GM18505 (cell line): ENCODE results near the gene YPEL3.

Source experiments
- ATAC-seq: cut with Tn5 transposase; IDR thresholded peaks from one replicate; pipeline ENCODE4 v1.9.1; 2021; ENCODE audit not compliant: unreplicated experiment
- POLR2A ChIP-seq: IDR thresholded peaks from 4 replicates; pipeline ENCODE4 v1.6.1; 2011; ENCODE audit warnings: borderline replicate concordance; ENCODE audit not compliant: insufficient read depth, insufficient read length; ENCODE audit errors: extremely low read depth

YPEL3 gene

DNA sequence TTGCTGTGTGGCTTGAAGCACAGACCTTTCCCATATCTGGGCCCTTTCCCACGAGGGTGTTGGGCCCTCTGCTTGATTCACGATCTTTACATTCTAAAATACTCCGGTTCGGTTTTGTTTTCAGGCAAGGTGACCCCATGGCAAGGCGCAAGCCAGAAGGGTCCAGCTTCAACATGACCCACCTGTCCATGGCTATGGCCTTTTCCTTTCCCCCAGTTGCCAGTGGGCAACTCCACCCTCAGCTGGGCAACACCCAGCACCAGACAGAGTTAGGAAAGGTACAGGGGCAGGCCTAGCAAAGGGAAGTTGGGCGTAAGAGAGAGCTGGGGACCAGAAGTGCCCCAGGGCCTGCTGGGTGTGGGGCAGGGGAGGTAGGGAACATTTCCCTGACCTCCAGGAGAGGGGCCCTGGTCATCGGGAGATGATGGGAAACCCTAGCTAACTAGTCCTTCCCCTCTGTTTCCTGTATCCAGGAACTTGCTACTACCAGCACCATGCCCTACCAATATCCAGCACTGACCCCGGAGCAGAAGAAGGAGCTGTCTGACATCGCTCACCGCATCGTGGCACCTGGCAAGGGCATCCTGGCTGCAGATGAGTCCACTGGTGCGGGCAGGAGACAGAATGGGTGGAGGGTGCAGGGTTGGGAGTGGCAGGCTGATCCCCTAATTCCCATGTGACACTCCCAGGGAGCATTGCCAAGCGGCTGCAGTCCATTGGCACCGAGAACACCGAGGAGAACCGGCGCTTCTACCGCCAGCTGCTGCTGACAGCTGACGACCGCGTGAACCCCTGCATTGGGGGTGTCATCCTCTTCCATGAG is 29.0 kb downstream of the YPEL3 start:
- no peak for TF ChIP-seq POLR2A
- ATAC-seq = no peak

DNA sequence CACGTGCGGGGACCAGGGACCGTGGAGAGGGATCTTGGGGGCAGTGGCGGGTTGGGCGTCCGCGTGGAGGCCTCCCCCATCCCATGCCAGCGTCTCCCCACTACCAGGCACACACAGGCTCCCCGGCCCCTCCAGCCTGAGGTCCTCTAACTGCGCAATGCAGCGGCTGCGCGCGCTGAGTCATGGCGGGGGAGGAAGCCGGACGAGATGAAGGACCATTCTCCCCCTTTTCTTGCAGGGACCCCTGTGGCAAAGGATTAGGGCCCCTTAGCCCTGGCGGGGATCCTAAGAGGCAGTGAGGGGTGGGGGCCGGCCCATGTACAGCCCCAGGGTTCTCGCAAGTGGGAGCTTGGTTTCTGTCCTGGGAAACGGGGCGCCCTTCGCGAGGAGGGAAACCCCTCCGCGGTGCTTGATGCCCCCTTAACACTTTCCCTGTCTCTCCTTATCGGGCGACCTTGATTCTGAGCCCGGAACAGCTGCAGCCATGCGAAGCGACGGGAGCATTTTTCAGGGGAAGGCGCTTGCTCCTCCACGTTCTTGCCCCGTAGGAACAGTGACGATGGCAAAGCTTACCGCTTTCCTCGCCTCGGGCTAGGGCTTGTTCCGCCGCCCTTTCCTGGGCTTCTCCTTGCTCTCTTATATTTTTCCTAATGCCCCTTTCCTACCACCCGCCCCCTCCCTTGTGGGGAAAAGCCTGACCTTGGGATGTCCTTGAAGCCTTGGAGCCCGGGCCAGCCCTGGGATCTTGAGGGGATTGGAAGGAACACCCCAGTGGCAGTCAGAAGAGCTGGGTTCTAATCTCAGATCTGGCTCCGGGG is 29.9 kb downstream of the YPEL3 start:
- ATAC-seq = peak; percentile 0
- no peak for TF ChIP-seq POLR2A

DNA sequence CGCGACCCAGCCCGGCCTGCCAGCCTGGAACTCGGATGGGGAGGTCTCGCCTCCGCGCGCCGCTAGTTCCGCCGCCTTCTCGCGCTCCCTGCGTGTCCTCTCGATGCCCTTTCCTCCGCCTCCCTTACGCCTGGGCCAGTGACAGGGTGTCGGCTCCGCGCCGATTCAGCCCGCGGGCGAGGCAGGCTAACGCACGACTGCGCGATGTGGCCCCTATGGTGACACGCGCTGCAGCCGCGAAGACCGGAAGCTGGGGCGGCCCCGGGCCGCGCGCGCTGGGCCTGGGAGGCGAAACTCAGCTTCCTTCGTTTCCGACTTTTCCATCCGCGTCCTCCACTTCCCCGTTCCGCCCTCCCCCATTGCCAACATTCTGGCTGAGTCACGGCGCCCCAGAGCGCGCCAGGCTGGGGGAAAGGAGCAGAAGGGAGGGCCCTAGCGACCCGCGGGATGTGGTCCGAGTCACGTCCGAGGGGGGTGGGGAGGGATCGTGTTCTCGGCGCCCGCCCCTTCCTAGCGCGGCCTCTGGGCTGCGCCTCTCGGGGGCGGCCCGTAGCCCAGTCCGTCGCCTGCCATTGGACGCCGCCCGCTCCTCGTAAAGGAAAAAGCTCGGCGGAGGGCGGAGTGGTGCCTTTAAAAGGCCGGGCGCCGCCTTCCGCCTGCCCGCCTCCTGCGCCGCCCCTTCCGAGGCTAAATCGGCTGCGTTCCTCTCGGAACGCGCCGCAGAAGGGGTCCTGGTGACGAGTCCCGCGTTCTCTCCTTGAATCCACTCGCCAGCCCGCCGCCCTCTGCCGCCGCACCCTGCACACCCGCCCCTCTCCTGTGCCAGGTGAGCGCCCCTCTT is 30.7 kb downstream of the YPEL3 start, which contains the start of gene ALDOA:
Gene ALDOA (plus strand): TSS at position 659 of the 841 bp plus-strand sequence. CDS start 1,138 bp downstream, outside the sequence.
- peak; percentile 74 for ATAC-seq

DNA sequence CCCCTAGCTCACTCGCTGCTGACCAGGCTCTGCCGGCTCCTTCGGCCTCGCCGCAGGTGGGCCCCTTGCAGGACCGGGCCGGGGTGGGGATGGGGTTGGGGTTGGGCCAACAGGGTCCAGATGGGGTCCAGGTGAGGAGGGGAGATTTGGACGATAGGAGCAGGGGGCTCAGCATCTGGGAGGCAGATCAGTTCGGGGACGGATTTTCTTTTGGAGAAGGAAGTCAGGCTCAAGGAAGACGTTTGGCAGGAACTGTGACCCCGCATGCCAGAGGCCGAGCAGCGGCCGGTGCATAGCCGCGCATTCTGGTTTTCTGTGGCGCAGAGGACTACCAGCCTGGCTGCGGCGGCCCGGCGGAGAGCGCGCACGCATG is 31.3 kb downstream of the YPEL3 start:
- ATAC-seq = no peak
- no peak for TF ChIP-seq POLR2A

More for the DNA sequence above, 30.7 kb downstream of the YPEL3 start, which contains the start of gene ALDOA:
- TF ChIP-seq POLR2A = peak; percentile 94

DNA sequence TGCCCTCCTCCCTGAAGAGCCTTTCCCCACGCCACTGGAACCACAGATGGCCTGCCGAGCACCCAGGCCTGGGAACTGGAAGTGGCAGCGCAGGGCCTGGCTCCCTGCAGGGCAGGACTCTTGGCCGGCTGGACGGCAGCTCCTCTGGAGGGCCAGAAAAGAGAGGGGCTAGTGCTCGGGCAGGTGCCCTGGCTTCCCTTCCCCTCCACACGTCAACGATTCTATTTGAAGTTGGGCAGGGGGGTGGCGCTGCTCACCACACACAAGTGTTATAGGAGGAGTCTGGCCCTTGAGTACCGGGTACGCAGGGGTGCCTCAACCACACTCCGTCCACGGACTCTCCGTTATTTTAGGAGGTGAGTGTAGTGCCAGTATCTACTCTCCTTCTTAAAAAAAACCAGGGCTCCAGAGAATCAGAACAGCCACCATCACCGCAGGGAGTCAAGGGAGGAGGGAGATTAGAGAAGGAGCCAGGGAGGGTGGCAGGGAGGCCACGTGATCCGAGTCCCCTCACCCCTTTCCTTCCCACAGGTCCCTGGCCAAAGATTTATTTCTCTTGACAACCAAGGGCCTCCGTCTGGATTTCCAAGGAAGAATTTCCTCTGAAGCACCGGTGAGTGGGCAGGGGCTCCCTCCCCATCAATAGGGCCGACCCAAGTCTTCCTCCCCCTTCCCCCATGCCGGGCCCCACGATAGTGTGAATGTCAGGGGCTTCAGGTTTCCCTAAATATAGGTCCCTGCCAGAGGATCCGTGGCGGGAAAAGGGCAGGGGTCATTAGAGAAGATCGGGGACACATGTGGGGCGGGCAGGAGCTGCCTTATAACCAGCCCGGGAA is 31.9 kb downstream of the YPEL3 start:
- no peak for ATAC-seq
- TF ChIP-seq POLR2A = peak; percentile 73

DNA sequence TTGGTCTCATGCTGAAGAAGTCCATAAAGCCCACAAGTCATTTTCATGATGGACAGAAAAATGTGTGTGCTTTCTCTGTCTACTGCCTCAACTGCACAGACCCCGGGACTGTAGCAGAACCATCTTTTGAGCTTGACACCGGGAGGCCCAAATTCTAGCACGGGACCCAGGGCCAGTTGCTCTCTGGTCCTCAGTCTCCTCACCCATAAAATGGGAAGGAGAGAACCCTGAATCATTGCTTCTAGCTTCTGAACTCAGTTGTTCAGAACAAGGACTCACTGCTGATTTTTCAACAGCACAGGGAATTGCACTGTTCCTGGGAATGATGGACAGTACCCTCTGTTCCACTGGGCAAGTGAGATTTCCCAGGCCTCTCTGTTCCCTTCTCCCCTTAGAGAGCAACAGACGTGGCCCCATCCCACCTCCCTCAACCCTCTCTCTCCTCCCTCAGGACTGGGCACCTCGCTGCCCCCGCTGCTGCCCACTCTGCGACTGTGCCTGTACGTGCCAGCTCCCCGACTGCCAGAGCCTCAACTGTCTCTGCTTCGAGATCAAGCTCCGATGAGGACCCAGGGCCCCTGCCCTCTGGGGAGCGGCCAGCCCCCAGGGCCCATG is 32.6 kb downstream of the YPEL3 start:
- ATAC-seq = no peak
- no peak for TF ChIP-seq POLR2A

DNA sequence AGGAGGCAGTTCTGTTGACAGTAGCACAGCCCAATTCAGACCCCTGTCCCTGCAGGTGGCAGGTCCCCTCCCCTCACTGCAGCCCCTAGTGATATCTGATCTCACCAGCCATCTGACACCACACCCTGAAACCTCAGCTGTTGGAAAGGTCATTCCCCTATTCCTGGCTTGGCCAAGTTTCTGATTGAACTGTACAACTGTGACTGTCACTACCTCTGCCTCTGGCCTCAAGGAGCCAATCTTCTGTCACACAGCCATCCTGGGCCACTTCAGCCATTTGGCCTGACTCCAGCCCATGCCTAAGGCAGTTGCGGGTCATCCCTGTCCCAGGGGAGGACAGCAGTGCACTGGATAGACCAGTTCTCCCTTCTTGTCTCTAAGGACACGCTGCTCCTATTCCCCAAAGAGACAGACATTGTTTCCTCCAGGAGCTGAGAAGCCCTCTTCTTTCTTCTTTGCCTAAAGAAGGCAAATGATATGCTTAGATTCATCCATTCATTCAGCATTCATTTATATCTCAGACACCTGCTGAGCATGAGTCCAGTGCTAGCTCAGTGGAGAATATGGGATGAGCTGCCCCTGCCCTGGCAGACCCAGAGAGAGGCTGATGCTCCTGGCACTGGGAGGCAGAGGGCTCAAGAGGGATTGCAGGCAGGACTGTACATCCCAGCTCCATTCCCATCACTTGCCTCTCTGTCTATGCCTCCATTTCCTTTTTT is 35.0 kb downstream of the YPEL3 start:
- no peak for TF ChIP-seq POLR2A
- no peak for ATAC-seq

DNA sequence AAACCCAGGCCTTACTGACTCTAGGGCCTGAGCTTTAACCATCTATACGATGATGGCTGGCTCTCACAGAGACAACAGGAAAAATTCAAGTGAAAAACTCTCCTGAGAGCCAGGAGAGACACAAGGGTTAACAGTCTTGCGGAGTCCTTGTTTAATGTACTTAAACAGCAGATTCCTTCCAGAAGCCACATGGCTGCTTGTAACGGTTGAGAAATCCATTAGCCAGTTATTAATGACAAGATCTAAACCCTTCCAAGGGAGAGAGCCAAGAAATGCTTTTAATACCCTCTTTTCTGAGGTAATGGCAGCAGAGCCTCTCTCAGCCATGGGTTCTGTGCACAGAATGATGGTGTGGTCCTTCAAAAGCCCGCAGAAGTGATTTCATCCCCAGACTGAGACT is 35.7 kb downstream of the YPEL3 start:
- no peak for TF ChIP-seq POLR2A
- no peak for ATAC-seq

DNA sequence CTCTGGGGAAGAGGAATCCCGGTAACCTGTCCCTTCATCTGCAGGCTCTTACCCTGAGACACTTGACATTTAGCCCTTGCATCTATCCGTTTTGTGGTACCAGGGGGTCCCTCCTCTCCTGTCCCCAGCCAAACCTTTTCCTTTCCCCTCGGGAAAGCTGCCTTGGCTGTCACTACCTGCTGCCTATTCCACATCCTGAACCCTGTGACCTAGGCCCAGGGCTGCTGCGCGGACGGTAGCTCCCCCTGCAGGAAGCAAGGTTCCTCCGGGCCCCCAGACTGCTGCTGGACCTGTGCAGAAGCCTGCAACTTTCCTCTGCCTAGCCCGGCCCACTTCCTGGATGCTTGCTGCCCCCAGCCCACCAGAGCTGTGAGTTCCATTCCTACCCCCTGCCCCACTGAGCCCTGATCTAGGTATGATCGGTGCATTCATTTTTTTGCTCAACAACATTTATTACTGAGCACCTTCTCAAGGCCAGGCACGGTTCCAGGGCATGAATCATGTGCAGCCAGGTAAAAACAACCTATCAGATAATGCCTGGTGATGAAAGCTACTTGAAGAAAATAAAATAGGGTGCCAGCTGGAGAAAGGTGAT is 41.0 kb downstream of the YPEL3 start:
- no peak for TF ChIP-seq POLR2A
- ATAC-seq = no peak

DNA sequence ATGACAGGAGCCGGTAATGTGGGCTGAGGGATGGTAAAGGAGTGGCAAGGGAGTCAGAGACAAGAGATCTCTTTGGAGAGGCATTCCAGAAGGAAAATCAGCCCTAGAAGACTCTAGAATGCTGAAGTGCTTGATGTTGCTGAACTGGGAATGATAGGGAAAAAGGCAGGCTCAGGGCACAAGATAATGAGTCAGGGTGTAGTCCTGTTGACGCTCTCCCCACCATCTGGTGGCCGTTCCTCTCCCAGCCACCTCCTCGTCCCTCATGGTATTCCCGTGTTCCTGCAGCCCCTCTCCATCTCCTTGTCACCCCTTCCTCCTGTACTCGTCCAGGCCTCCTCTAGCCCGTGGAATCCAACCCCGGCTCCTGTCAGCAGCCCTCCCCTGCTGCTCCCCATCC is 41.6 kb downstream of the YPEL3 start:
- no peak for ATAC-seq
- no peak for TF ChIP-seq POLR2A
